Measurements from ENCODE around the gene TBC1D3B.
A peak's percentile ranks its signal among the peaks of the same experiment; 100 is the strongest.
"Not testable (repeated sequence)": the region's sequence is repeated elsewhere in the genome, so short reads cannot be mapped to it uniquely, and the experiment has no call there.

Gene TBC1D3B

GRCh38 chr17:36168836-36169235 is 7.6 kb downstream of the TBC1D3B start:
- not testable (repeated sequence) for DNase-seq

- no peak for DNase-seq
These were observed 22.4 kb downstream of the TBC1D3B start for GRCh38 chr17:36153895-36154610.

GRCh38 chr17:36152639-36153120 is 23.8 kb downstream of the TBC1D3B start:
- no peak for DNase-seq

GRCh38 chr17:36151891-36152638 is 24.4 kb downstream of the TBC1D3B start:
- DNase-seq, result no peak

- DNase-seq, result no peak
These were observed 27.1 kb downstream of the TBC1D3B start for GRCh38 chr17:36149296-36149820.

GRCh38 chr17:36148559-36149295 is 27.7 kb downstream of the TBC1D3B start:
- peak; percentile 64 for DNase-seq

- DNase-seq, result no peak
These were observed 28.8 kb downstream of the TBC1D3B start for GRCh38 chr17:36147601-36148000.

GRCh38 chr17:36144981-36145729 is 31.3 kb downstream of the TBC1D3B start:
- no peak for DNase-seq

GRCh38 chr17:36144014-36144413 is 32.4 kb downstream of the TBC1D3B start:
- no peak for DNase-seq

- no peak for DNase-seq
These were observed 33.6 kb downstream of the TBC1D3B start for GRCh38 chr17:36142806-36143205.

GRCh38 chr17:36142235-36142634 is 34.2 kb downstream of the TBC1D3B start:
- no peak for DNase-seq

GRCh38 chr17:36136439-36136838 is 40.0 kb downstream of the TBC1D3B start:
- DNase-seq, result no peak

GRCh38 chr17:36136036-36136435 is 40.4 kb downstream of the TBC1D3B start:
- DNase-seq, result no peak

- DNase-seq, result no peak
These were observed 41.0 kb downstream of the TBC1D3B start for GRCh38 chr17:36135465-36135864.

GRCh38 chr17:36133602-36134236 is 42.7 kb downstream of the TBC1D3B start:
- DNase-seq, result no peak

- no peak for DNase-seq
These were observed 44.0 kb downstream of the TBC1D3B start for GRCh38 chr17:36132421-36132831.

- no peak for DNase-seq
These were observed 44.5 kb downstream of the TBC1D3B start for GRCh38 chr17:36131931-36132330.

GRCh38 chr17:36131421-36131820 is 45.0 kb downstream of the TBC1D3B start:
- DNase-seq, result no peak

- no peak for DNase-seq
These were observed 46.1 kb downstream of the TBC1D3B start for GRCh38 chr17:36130346-36130745.

GRCh38 chr17:36129616-36130015 is 46.8 kb downstream of the TBC1D3B start:
- DNase-seq, result no peak

- no peak for DNase-seq
These were observed 47.9 kb downstream of the TBC1D3B start for GRCh38 chr17:36128411-36128978.

GRCh38 chr17:36127911-36128310 is 48.5 kb downstream of the TBC1D3B start:
- no peak for DNase-seq

All from activated gamma-delta T cell treated with Interleukin-2 at 50 U/mL for 16 hours (primary cell).